A549 (cell line): ENCODE results near the gene MYH6.

Experiments
- CHD2 ChIP-seq: fragments of 150-350 bp; IDR thresholded peaks from 2 replicates; pipeline ENCODE4 v1.6.1; 2014; ENCODE audit warnings: low read length; ENCODE audit not compliant: partially characterized antibody
- CHD4 ChIP-seq: fragments of 200-600 bp; sonication (generic); IDR thresholded peaks from 2 replicates; pipeline ENCODE4 v1.6.1; 2016; ENCODE audit warnings: antibody characterized with exemption, mild to moderate bottlenecking, borderline replicate concordance
- EP300 ChIP-seq, 2 experiments: fragments of >200 bp; sonication (Bioruptor Twin); formaldehyde crosslinking; IDR thresholded peaks; 2 replicates in 1 of 2; 3 replicates in 1 of 2; pipeline ENCODE4 v1.6.1; 2016 to 2017
- ESRRA ChIP-seq: fragments of 150-350 bp; IDR thresholded peaks from 2 replicates; pipeline ENCODE4 v1.6.1; 2014; ENCODE audit warnings: mild to moderate bottlenecking, low read length, borderline replicate concordance
- KDM1A ChIP-seq: fragments of 200-600 bp; sonication (generic); IDR thresholded peaks from 2 replicates; pipeline ENCODE4 v1.6.1; 2016; ENCODE audit warnings: low read depth, mild to moderate bottlenecking
- MAX ChIP-seq: IDR thresholded peaks from 2 replicates; pipeline ENCODE4 v1.6.1; 2012
- POLR2A ChIP-seq: IDR thresholded peaks from 2 replicates; pipeline ENCODE4 v1.6.1; 2012; ENCODE audit warnings: mild to moderate bottlenecking, low read length
- POLR2AphosphoS2 ChIP-seq: conservative IDR thresholded peaks from 2 replicates; pipeline ENCODE4 v1.6.1; 2012; ENCODE audit warnings: low read length, improper control_type of control experiment, inconsistent platforms
- RFX5 ChIP-seq: fragments of 450-650 bp; IDR thresholded peaks from 2 replicates; pipeline ENCODE4 v1.7.1; 2014; ENCODE audit warnings: antibody characterized with exemption, mild to moderate bottlenecking, moderate library complexity
- TF ChIP-seq, protein P1 (sequence below): fragments of >200 bp; sonication (Bioruptor Twin); formaldehyde crosslinking; IDR thresholded peaks from 3 replicates; pipeline ENCODE4 v1.5.1; 2016
- TF ChIP-seq, protein P2 (sequence below): fragments of 450-650 bp; IDR thresholded peaks from 2 replicates; pipeline ENCODE4 v1.6.1; 2014; ENCODE audit warnings: antibody characterized with exemption
- TF ChIP-seq, protein P3 (sequence below): IDR thresholded peaks from 2 replicates; pipeline ENCODE4 v1.6.1; 2012

DNA sequence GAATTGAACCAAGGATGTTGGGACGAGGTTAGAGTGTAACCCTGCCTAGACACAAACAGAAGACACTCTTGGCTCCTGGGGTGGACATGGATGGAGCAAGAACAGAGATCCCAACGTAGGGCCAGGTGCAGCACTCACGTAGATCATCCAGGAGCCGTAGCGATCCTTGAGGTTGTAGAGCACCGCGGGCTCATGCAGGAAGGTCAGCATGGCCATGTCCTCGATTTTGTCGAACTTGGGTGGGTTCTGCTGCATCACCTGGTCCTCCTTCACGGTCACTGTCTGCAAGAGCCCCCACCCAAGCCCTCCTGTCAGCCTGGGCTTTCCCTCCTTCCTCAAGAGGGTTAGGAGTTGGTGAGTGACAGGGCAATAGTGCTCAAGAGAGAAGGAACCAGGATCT lies 24.9 kb upstream of the MYH6 start:
- TF ChIP-seq CHD4, result no peak
- TF ChIP-seq, protein P1, sequence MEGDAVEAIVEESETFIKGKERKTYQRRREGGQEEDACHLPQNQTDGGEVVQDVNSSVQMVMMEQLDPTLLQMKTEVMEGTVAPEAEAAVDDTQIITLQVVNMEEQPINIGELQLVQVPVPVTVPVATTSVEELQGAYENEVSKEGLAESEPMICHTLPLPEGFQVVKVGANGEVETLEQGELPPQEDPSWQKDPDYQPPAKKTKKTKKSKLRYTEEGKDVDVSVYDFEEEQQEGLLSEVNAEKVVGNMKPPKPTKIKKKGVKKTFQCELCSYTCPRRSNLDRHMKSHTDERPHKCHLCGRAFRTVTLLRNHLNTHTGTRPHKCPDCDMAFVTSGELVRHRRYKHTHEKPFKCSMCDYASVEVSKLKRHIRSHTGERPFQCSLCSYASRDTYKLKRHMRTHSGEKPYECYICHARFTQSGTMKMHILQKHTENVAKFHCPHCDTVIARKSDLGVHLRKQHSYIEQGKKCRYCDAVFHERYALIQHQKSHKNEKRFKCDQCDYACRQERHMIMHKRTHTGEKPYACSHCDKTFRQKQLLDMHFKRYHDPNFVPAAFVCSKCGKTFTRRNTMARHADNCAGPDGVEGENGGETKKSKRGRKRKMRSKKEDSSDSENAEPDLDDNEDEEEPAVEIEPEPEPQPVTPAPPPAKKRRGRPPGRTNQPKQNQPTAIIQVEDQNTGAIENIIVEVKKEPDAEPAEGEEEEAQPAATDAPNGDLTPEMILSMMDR, result no peak
- TF ChIP-seq, protein P2, sequence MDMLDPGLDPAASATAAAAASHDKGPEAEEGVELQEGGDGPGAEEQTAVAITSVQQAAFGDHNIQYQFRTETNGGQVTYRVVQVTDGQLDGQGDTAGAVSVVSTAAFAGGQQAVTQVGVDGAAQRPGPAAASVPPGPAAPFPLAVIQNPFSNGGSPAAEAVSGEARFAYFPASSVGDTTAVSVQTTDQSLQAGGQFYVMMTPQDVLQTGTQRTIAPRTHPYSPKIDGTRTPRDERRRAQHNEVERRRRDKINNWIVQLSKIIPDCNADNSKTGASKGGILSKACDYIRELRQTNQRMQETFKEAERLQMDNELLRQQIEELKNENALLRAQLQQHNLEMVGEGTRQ, result no peak
- TF ChIP-seq MAX, result no peak
- no peak for TF ChIP-seq ESRRA
- no peak for TF ChIP-seq KDM1A
- no peak for TF ChIP-seq POLR2A
- TF ChIP-seq CHD2, result no peak
- no peak for TF ChIP-seq EP300 (IDR thresholded peaks at IDR 0.05)
- no peak for TF ChIP-seq RFX5
- TF ChIP-seq POLR2AphosphoS2, result no peak
- TF ChIP-seq, protein P3, sequence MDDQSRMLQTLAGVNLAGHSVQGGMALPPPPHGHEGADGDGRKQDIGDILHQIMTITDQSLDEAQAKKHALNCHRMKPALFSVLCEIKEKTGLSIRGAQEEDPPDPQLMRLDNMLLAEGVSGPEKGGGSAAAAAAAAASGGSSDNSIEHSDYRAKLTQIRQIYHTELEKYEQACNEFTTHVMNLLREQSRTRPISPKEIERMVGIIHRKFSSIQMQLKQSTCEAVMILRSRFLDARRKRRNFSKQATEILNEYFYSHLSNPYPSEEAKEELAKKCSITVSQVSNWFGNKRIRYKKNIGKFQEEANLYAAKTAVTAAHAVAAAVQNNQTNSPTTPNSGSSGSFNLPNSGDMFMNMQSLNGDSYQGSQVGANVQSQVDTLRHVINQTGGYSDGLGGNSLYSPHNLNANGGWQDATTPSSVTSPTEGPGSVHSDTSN, result no peak
